Prostate gland (tissue), 2 donors: ENCODE data around the gene BRCA2. TPM values are rescaled to one million over a fixed set of nuclear protein-coding genes. Genes with fewer than 3 reads are reported as not detected.
"Not testable (repeated sequence)": the region's sequence is repeated elsewhere in the genome, so short reads cannot be mapped to it uniquely, and the experiment has no call there.

Experiments
- DNase-seq: peaks from one replicate; pipeline ENCODE4 v3.0.0-alpha.2; 2019; ENCODE audit warnings: low spot score
- H3K27ac ChIP-seq, 2 donors: fragments of 200-600 bp; sonication (generic); 2 replicates each; pipeline ENCODE4 v1.5.1; 2017 to 2019
- H3K27me3 ChIP-seq: fragments of 200-600 bp; sonication (generic); replicated peaks from 2 replicates; pipeline ENCODE4 v1.5.1; 2019; ENCODE audit not compliant: insufficient read depth
- H3K36me3 ChIP-seq, 2 donors: fragments of 200-600 bp; sonication (generic); 1 replicate in 1 of 2; 2 replicates in 1 of 2; pipeline versions ENCODE4 v1.5.1 to v1.8.1; 2017 to 2019
- H3K4me1 ChIP-seq: fragments of 200-600 bp; sonication (generic); replicated peaks from 2 replicates; pipeline ENCODE4 v1.5.1; 2019
- H3K4me3 ChIP-seq, 2 donors: fragments of 200-600 bp; sonication (generic); 2 replicates each; pipeline ENCODE4 v1.5.1; 2017 to 2019
- H3K9me3 ChIP-seq: fragments of 200-600 bp; sonication (generic); 2 replicates; pipeline ENCODE4 v1.5.1; 2017
- CTCF ChIP-seq, 4 experiments: fragments of 200-600 bp in 2 of 4; fragments of 450-650 bp in 2 of 4; sonication (generic) in 2 of 4; IDR thresholded peaks; 1 replicate in 3 of 4; 2 replicates in 1 of 4; pipeline ENCODE4 v1.5.1; 2016 to 2019; ENCODE audit warnings: antibody characterized with exemption in 4 of 4, mild to moderate bottlenecking in 2 of 4, moderate library complexity in 2 of 4
- POLR2A ChIP-seq: fragments of 450-650 bp; IDR thresholded peaks from one replicate; pipeline ENCODE4 v1.6.1; 2016; ENCODE audit warnings: antibody characterized with exemption, mild to moderate bottlenecking
- POLR2AphosphoS5 ChIP-seq: sonication (generic); formaldehyde crosslinking; IDR thresholded peaks from one replicate; pipeline ENCODE4 v1.6.1; 2017; ENCODE audit warnings: antibody characterized with exemption
- WGBS: methylation state at CpG from one replicate; pipeline ENCODE4 v1.1.5; 2018; 5-methylcytosine and 5-hydroxymethylcytosine counted together
- intact Hi-C: fragments of 100-400 bp; cut with DNase I; formaldehyde crosslinking; loops from one replicate; pipeline ENCODE4 v1.14.2; 2022
- total RNA-seq, 2 donors: library from RNA; depleted of rRNA; stranded (reverse); fragments of >200 nt; gene quantifications; one replicate each; pipeline ENCODE4 v1.1.0, GENCODE V29; 2016

BRCA2 gene
- total RNA-seq, 2 donors from 2014 or later: 1.8 to 6.6 TPM

GRCh38 chr13:32330441-32330840 lies 15.1 kb downstream of the BRCA2 start:
- Histone ChIP-seq H3K9me3 (no peaks in the 10 kb centered on the region), H3K27ac (no peak overlapping the region), H3K27me3 (no peaks in the 10 kb centered on the region), H3K4me1 (no peaks in the 10 kb centered on the region), H3K36me3 (no peaks in the 10 kb centered on the region), H3K4me3 (no peak overlapping the region)
- TF ChIP-seq POLR2AphosphoS5: no peak
- no peak for TF ChIP-seq POLR2A
- no peak for TF ChIP-seq CTCF (IDR thresholded peaks at IDR 0.05)
- intact Hi-C loops: no loop called here
- no peak for DNase-seq
- WGBS: 98% methylated on average over 2 of the region's 2 CpGs

DNA sequence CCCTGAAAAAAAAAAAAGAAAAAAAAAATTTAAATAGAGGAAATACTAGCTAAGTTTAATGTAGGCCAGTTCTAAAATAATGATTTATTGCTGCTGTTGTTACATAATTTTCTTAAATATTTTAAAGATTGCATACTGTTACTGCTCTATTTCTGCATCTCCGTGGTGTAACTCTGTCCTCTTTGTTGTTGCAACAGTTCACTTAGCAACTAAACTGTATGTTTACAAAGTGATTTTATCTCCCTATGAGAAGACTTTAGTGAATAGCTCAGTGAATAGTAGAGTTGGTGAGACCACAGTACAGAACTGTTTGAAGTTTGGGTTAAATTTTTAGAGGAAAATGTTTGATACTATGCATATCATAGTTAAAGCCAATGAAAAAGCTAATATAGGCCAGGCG lies 19.4 kb downstream of the BRCA2 start:
- Histone ChIP-seq H3K9me3 (no peaks in the 10 kb centered on the region), H3K27ac (no peak overlapping the region), H3K27me3 (no peaks in the 10 kb centered on the region), H3K36me3 (no peaks in the 10 kb centered on the region), H3K4me3 (no peak overlapping the region), H3K4me1 (no peaks in the 10 kb centered on the region)
- no peak for DNase-seq
- intact Hi-C loops: no loop called here
- WGBS: 79% methylated on average over 2 of the region's 2 CpGs
- no peak for TF ChIP-seq POLR2AphosphoS5
- no peak for TF ChIP-seq POLR2A
- no peak for TF ChIP-seq CTCF (IDR thresholded peaks at IDR 0.05)

GRCh38 chr13:32340914-32341313 lies 25.6 kb downstream of the BRCA2 start:
- TF ChIP-seq CTCF (IDR thresholded peaks at IDR 0.05) (no peak), POLR2A (no peak), POLR2AphosphoS5 (no peak)
- no peaks in the 10 kb centered on the region for H3K36me3 ChIP-seq
- no peak overlapping the region for H3K27ac ChIP-seq
- intact Hi-C loops: no loop called here
- H3K4me3 ChIP-seq: no peak overlapping the region
- no peaks in the 10 kb centered on the region for H3K4me1 ChIP-seq
- no peak for DNase-seq
- H3K9me3 ChIP-seq: no peaks in the 10 kb centered on the region
- 87% methylated on average over 3 of the region's 3 CpGs for WGBS
- no peaks in the 10 kb centered on the region for H3K27me3 ChIP-seq

GRCh38 chr13:32347651-32348050 lies 32.3 kb downstream of the BRCA2 start:
- DNase-seq: no peak
- no peaks in the 10 kb centered on the region for H3K27me3 ChIP-seq
- no peaks in the 10 kb centered on the region for H3K36me3 ChIP-seq
- no peak overlapping the region for H3K4me3 ChIP-seq
- H3K27ac ChIP-seq: no peak overlapping the region
- intact Hi-C loops: no loop called here
- no peaks in the 10 kb centered on the region for H3K4me1 ChIP-seq
- 93% methylated on average over 1 of the region's 1 CpG for WGBS
- TF ChIP-seq POLR2AphosphoS5 (no peak), CTCF (IDR thresholded peaks at IDR 0.05) (no peak), POLR2A (no peak)
- no peaks in the 10 kb centered on the region for H3K9me3 ChIP-seq

GRCh38 chr13:32350839-32351441 lies 35.6 kb downstream of the BRCA2 start:
- DNase-seq, H3K27ac ChIP-seq, H3K27me3 ChIP-seq, H3K36me3 ChIP-seq, H3K9me3 ChIP-seq, H3K4me3 ChIP-seq, H3K4me1 ChIP-seq, intact Hi-C loops: not testable (repeated sequence)
- WGBS: 96% methylated on average over 15 of the region's 15 CpGs
